Epidermal melanocyte (primary cell): ENCODE measurements around the gene CHRM5.
A peak's percentile ranks its signal among the peaks of the same experiment; 100 is the strongest.
"Not testable (repeated sequence)": the region's sequence is repeated elsewhere in the genome, so short reads cannot be mapped to it uniquely, and the experiment has no call there.

Experiments
- DNase-seq: peaks from one replicate; pipeline ENCODE4 v3.0.0; 2011; ENCODE audit warnings: low spot score; ENCODE audit not compliant: insufficient read length

CHRM5 gene

GRCh38 chr15:33987444-33987843, 19.1 kb downstream of the CHRM5 start:
- DNase-seq = no peak

GRCh38 chr15:33988384-33988783, 20.1 kb downstream of the CHRM5 start:
- DNase-seq = no peak

- DNase-seq = no peak
These were observed 25.8 kb downstream of the CHRM5 start for GRCh38 chr15:33994005-33994615.

GRCh38 chr15:33995666-33996065, 27.4 kb downstream of the CHRM5 start:
- DNase-seq = not testable (repeated sequence)

- no peak for DNase-seq
These were observed 33.2 kb downstream of the CHRM5 start for GRCh38 chr15:34001536-34001935.

- DNase-seq = no peak
These were observed 38.1 kb downstream of the CHRM5 start for GRCh38 chr15:34006381-34006780.

GRCh38 chr15:34009656-34010055, 41.4 kb downstream of the CHRM5 start:
- no peak for DNase-seq

GRCh38 chr15:34010921-34011320, 42.6 kb downstream of the CHRM5 start:
- no peak for DNase-seq

- no peak for DNase-seq
These were observed 43.2 kb downstream of the CHRM5 start for GRCh38 chr15:34011481-34011880.

- DNase-seq = no peak
These were observed 44.2 kb downstream of the CHRM5 start for GRCh38 chr15:34012461-34013028.

GRCh38 chr15:34013746-34014145, 45.4 kb downstream of the CHRM5 start:
- DNase-seq = no peak

- no peak for DNase-seq
These were observed 46.3 kb downstream of the CHRM5 start for GRCh38 chr15:34014556-34014955.

GRCh38 chr15:34018021-34018645, 49.8 kb downstream of the CHRM5 start:
- no peak for DNase-seq

- DNase-seq = not testable (repeated sequence)
These were observed 50.4 kb downstream of the CHRM5 start for GRCh38 chr15:34018738-34019137.

- DNase-seq = no peak
These were observed 51.2 kb downstream of the CHRM5 start for GRCh38 chr15:34019369-34019990.

GRCh38 chr15:34023907-34024306, 55.6 kb downstream of the CHRM5 start:
- no peak for DNase-seq

GRCh38 chr15:34025252-34025651, 57.0 kb downstream of the CHRM5 start:
- DNase-seq = no peak

GRCh38 chr15:34027606-34028005, 59.3 kb downstream of the CHRM5 start:
- DNase-seq = no peak

- DNase-seq = no peak
These were observed 63.9 kb downstream of the CHRM5 start for GRCh38 chr15:34031987-34032760.

- DNase-seq = peak; percentile 58
These were observed 70.0 kb downstream of the CHRM5 start for GRCh38 chr15:34038023-34038870.
